Smooth muscle cell (in vitro differentiated cells): ENCODE measurements around the gene CCDC34. TPM values are rescaled to one million over a fixed set of nuclear protein-coding genes. Genes with fewer than 3 reads are reported as not detected.
A peak's percentile ranks its signal among the peaks of the same experiment; 100 is the strongest.

Source experiments
- DNase-seq: peaks from one replicate; lab custom pipeline; 2025; ENCODE audit not compliant: unreplicated experiment; lab: John Stamatoyannopoulos, UW
- H2AFZ ChIP-seq: fragments of 200-600 bp; sonication (generic); 2 replicates; pipeline ENCODE4 v1.6.0; 2016; ENCODE audit warnings: antibody characterized with exemption, low read depth, mild to moderate bottlenecking
- H3F3A ChIP-seq: fragments of 200-600 bp; sonication (generic); 2 replicates; pipeline ENCODE4 v1.6.0; 2017; ENCODE audit warnings: antibody characterized with exemption, low read depth
- H3K27ac ChIP-seq: fragments of 200-600 bp; sonication (generic); 2 replicates; pipeline ENCODE4 v1.5.1; 2016; ENCODE audit warnings: low read depth, mild to moderate bottlenecking
- H3K27me3 ChIP-seq: fragments of 200-600 bp; sonication (generic); 2 replicates; pipeline ENCODE4 v1.6.1; 2016; ENCODE audit warnings: low read depth, mild to moderate bottlenecking
- H3K36me3 ChIP-seq: fragments of 200-600 bp; sonication (generic); 2 replicates; pipeline ENCODE4 v1.5.1; 2016; ENCODE audit warnings: low read depth
- H3K4me1 ChIP-seq: fragments of 200-600 bp; sonication (generic); 2 replicates; pipeline ENCODE4 v1.5.1; 2016; ENCODE audit warnings: low read depth
- H3K4me2 ChIP-seq: fragments of 200-600 bp; sonication (generic); 2 replicates; pipeline ENCODE4 v1.6.0; 2016; ENCODE audit warnings: mild to moderate bottlenecking
- H3K4me3 ChIP-seq: fragments of 200-600 bp; sonication (generic); 2 replicates; pipeline ENCODE4 v1.5.1; 2016; ENCODE audit warnings: mild to moderate bottlenecking
- H3K79me2 ChIP-seq: fragments of 200-600 bp; sonication (generic); 2 replicates; pipeline ENCODE4 v1.6.0; 2016; ENCODE audit warnings: low read depth, mild to moderate bottlenecking
- H3K9ac ChIP-seq: fragments of 200-600 bp; sonication (generic); 2 replicates; pipeline ENCODE4 v1.6.0; 2016; ENCODE audit warnings: low read depth
- H3K9me3 ChIP-seq: fragments of 200-600 bp; sonication (generic); replicated peaks from 2 replicates; pipeline ENCODE4 v1.5.1; 2016; ENCODE audit warnings: low read depth
- H4K20me1 ChIP-seq: fragments of 200-600 bp; sonication (generic); 2 replicates; pipeline ENCODE4 v1.6.0; 2016; ENCODE audit warnings: low read depth
- WGBS: methylation state at CpG from one replicate; pipeline ENCODE4 v1.1.7; 2016; ENCODE audit warnings: low lambda C conversion rate; 5-methylcytosine and 5-hydroxymethylcytosine counted together
- polyA plus RNA-seq: library from polyadenylated mRNA; unstranded; fragments of >200 nt; fragmentation: Nextera tagmentation; extraction: Ambion mirVana; gene quantifications from 2 replicates; pipeline ENCODE4 v1.2.1, GENCODE V29; 2016
- total RNA-seq: library from RNA; depleted of rRNA; stranded (reverse); fragments of >200 nt; gene quantifications from 2 replicates; pipeline ENCODE4 v1.2.3, GENCODE V29; 2014
- TF ChIP-seq, protein P1 (sequence below): fragments of 200-600 bp; sonication (generic); IDR thresholded peaks from 2 replicates; pipeline ENCODE4 v1.5.1; 2017; ENCODE audit warnings: borderline replicate concordance, mild to moderate bottlenecking, antibody characterized with exemption; ENCODE audit not compliant: insufficient read depth, poor library complexity, severe bottlenecking

The CCDC34 gene
- total and polyA plus RNA-seq, 2 experiments from 2014 or later = 6.7 to 9.3 TPM

DNA sequence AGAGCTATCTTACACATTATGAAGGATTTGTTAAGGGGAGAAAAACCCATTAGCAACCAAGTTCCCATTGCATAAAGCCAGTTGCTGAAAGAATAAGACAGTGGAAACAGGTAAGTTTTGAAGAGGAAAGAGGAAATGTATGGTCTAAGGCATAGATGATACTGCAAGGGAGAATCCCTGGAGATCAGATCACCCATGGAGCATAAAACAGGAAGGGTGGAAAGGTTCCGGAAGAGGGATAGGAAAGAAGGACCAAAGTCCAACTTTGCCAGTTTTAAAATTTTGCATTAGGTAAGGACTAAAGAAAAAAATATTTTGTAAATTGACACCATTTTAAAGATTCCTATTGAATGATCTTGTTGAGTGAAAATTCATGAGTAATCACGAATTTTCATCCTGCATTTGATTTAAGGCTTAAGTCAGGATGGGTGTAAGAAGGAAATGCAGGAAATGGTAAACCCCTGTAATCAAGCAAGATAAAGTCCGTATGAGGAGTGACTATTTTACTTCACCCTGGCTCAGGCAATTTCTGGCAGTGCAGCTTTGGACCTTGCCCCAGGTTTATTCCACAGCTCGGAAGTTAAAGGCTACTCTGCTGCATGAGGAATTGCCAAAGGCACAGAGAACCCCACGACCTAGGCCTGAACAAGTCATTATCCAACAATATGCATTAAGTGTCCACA lies 70.9 kb downstream of the CCDC34 start:
- TF ChIP-seq, protein P1, sequence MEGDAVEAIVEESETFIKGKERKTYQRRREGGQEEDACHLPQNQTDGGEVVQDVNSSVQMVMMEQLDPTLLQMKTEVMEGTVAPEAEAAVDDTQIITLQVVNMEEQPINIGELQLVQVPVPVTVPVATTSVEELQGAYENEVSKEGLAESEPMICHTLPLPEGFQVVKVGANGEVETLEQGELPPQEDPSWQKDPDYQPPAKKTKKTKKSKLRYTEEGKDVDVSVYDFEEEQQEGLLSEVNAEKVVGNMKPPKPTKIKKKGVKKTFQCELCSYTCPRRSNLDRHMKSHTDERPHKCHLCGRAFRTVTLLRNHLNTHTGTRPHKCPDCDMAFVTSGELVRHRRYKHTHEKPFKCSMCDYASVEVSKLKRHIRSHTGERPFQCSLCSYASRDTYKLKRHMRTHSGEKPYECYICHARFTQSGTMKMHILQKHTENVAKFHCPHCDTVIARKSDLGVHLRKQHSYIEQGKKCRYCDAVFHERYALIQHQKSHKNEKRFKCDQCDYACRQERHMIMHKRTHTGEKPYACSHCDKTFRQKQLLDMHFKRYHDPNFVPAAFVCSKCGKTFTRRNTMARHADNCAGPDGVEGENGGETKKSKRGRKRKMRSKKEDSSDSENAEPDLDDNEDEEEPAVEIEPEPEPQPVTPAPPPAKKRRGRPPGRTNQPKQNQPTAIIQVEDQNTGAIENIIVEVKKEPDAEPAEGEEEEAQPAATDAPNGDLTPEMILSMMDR = no peak
- H3K9ac ChIP-seq = no peak overlapping the region
- H3K4me3 ChIP-seq = no peak overlapping the region
- 63% methylated on average over 5 of the region's 5 CpGs for WGBS
- peaks cover 5% of the 10 kb centered on the region for H3F3A ChIP-seq
- no peak overlapping the region for H3K27ac ChIP-seq
- H3K9me3 ChIP-seq = no peaks in the 10 kb centered on the region
- no peaks in the 10 kb centered on the region for H3K36me3 ChIP-seq
- peaks cover 10% of the 10 kb centered on the region for H3K4me1 ChIP-seq
- H4K20me1 ChIP-seq = no peaks in the 10 kb centered on the region
- no peak for DNase-seq
- no peaks in the 10 kb centered on the region for H3K79me2 ChIP-seq
- H2AFZ ChIP-seq = peak overlapping the region; percentile 36
- H3K27me3 ChIP-seq = no peaks in the 10 kb centered on the region
- H3K4me2 ChIP-seq = no peak overlapping the region

DNA sequence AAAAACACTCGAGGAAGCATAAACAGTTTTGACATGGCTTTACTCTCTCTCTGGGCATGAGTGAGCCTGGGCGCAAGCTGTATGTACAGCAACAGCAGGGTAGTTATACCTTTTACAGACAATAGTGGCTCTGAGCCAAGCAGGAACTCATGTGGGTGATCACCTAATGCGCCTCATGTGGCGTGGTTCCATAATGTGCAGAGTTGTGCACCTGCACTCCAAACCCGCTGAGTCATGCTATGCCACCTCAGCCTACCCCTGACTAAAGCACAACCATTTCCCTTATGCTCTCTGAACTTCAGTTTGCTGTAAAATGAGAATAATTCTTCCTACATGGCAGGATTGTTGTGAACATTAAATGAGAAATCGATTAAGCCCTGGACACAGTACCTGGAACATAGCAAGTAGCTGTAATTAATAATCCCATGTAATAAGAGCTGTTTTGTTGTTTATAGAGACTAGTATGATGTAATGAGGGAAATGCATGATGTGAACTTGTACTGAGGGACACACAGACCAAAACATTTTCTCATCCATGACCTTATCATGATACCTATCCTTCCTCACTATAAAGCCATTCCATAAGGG lies 71.6 kb downstream of the CCDC34 start:
- Histone ChIP-seq H3K27me3 (no peaks in the 10 kb centered on the region), H3K4me3 (no peak overlapping the region), H4K20me1 (no peaks in the 10 kb centered on the region), H3K79me2 (no peaks in the 10 kb centered on the region), H3K27ac (no peak overlapping the region), H3K4me2 (no peak overlapping the region), H2AFZ (no peak overlapping the region), H3K36me3 (no peaks in the 10 kb centered on the region), H3K9me3 (no peaks in the 10 kb centered on the region), H3K4me1 (peaks cover 10% of the 10 kb centered on the region), H3F3A (peaks cover 5% of the 10 kb centered on the region), H3K9ac (no peak overlapping the region)
- TF ChIP-seq, protein P1 = no peak
- DNase-seq = no peak
- WGBS = 99% methylated on average over 6 of the region's 6 CpGs

DNA sequence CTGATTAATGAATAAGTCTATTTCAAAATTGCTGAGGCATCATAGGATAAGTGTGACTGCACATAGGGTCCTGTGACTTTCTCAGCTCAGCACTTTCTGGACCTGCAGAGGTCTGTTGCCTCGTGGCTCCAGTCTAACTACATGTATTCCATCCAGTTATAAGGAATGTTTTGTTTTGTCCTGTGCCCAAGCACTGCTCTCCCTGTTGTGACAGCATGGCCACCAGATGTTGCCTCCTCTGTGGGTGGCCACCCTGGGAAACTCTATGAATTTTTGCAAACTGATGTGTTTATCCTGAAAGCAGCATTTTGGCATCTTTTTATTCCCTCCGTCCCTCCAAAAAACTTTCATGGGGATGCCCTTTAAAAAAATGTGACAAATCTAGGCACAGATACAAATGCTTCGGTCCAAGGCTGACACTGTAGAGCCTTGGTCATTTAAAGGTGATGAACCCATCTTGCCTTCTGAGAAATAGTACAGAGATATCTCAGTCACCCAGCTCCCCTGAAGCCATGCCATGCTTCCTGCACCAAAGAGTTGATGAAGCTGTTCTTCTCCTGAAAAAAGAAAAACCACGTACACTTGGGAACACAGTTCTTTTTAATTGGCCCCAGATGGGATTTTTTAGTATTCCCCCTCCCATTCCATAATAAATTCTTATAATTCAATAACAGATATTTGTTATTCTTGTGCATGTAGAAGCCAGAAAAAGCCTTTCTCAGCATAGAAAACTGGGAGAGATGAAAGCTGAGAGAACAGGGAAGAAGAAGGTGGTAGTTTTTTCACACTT lies 72.6 kb downstream of the CCDC34 start:
- 71% methylated on average over 4 of the region's 4 CpGs for WGBS
- peaks cover 5% of the 10 kb centered on the region for H3F3A ChIP-seq
- H3K4me1 ChIP-seq = peaks cover 10% of the 10 kb centered on the region
- no peak overlapping the region for H2AFZ ChIP-seq
- H3K36me3 ChIP-seq = no peaks in the 10 kb centered on the region
- no peak overlapping the region for H3K9ac ChIP-seq
- H3K9me3 ChIP-seq = no peaks in the 10 kb centered on the region
- no peaks in the 10 kb centered on the region for H3K79me2 ChIP-seq
- no peak for DNase-seq
- TF ChIP-seq, protein P1 = no peak
- H3K27ac ChIP-seq = no peak overlapping the region
- H3K4me3 ChIP-seq = no peak overlapping the region
- H3K27me3 ChIP-seq = no peaks in the 10 kb centered on the region
- no peaks in the 10 kb centered on the region for H4K20me1 ChIP-seq
- H3K4me2 ChIP-seq = no peak overlapping the region

Other genes with a start within 250 kb of the CCDC34 start
- 92.2 and 96.5 TPM in 2 replicates for gene LGR4, start 109.6 kb upstream of the CCDC34 start, total RNA-seq
- 21.4 and 35.9 TPM in 2 replicates for gene LGR4, start 109.6 kb upstream of the CCDC34 start, polyA plus RNA-seq
- 30.8 and 45.1 TPM in 2 replicates for gene LIN7C, start 143.6 kb upstream of the CCDC34 start, total RNA-seq
- gene LIN7C, start 143.6 kb upstream of the CCDC34 start, polyA plus RNA-seq = 11.3 and 12.1 TPM in 2 replicates